GM12872 (cell line): ENCODE data around the gene PIAS4.

Experiments used
- CTCF ChIP-seq: IDR thresholded peaks from 3 replicates; pipeline ENCODE4 v1.5.1; 2011; ENCODE audit warnings: low read depth, mild to moderate bottlenecking, low read length, moderate library complexity; ENCODE audit not compliant: insufficient read depth

The PIAS4 gene

GRCh38 chr19:4019578-4019977 lies 12.0 kb downstream of the PIAS4 start:
- TF ChIP-seq CTCF: no peak

- no peak for TF ChIP-seq CTCF
Observed at GRCh38 chr19:4023600-4024398, 16.3 kb downstream of the PIAS4 start.

- no peak for TF ChIP-seq CTCF
Observed at GRCh38 chr19:4025317-4025716, 17.8 kb downstream of the PIAS4 start.

GRCh38 chr19:4027146-4027545 lies 19.6 kb downstream of the PIAS4 start:
- no peak for TF ChIP-seq CTCF

- TF ChIP-seq CTCF: no peak
Observed at GRCh38 chr19:4028334-4029246, 21.1 kb downstream of the PIAS4 start.

GRCh38 chr19:4029247-4029614 lies 21.7 kb downstream of the PIAS4 start:
- TF ChIP-seq CTCF: no peak

GRCh38 chr19:4030552-4030951 lies 23.0 kb downstream of the PIAS4 start:
- TF ChIP-seq CTCF: no peak
